HepG2 (cell line): ENCODE measurements around the gene MCC. TPM values are rescaled to one million over a fixed set of nuclear protein-coding genes. Genes with fewer than 3 reads are reported as not detected.
A peak's percentile ranks its signal among the peaks of the same experiment; 100 is the strongest.

Source experiments
- ATAC-seq: fragments of 200-7000 bp; cut with Tn5 transposase; 3 replicates; pipeline ENCODE4 v1.9.1; 2020; ENCODE audit warnings: mild to moderate bottlenecking, moderate library complexity
- Bru-seq: library from RNA; stranded (reverse); fragments of 400-500 nt; gene quantifications from one replicate; lab custom pipeline; 2021; lab: Mats Ljungman, UMichigan
- BruChase-seq, 2 experiments: library from RNA; stranded (reverse); fragments of 400-500 nt; gene quantifications; one replicate each; lab custom pipeline; 2021; lab: Mats Ljungman, UMichigan
- BruUV-seq: library from RNA; stranded (reverse); fragments of 400-500 nt; replicated peaks from 2 replicates; lab custom pipeline; 2021; lab: Mats Ljungman, UMichigan
- CTCF ChIA-PET: fragments of 300-600 bp; formaldehyde crosslinking; extraction: SDS; loops from one replicate; lab custom pipeline; 2021; ENCODE audit warnings: low total read pairs, inconsistent platforms, low intra/inter-chr PET ratio; lab: Yijun Ruan, JAX
- POLR2A ChIA-PET: fragments of 350-600 bp; sonication (Branson Sonifier 250); formaldehyde crosslinking; loops from one replicate; lab custom pipeline; 2020; ENCODE audit warnings: antibody characterized with exemption, inconsistent platforms; lab: Yijun Ruan, JAX
- DNase-seq: peaks from one replicate; pipeline ENCODE4 v3.0.0-alpha.2; 2015; ENCODE audit warnings: low spot score
- FAIRE-seq: peaks from 3 replicates; lab custom pipeline; 2011; peaks lifted over from hg19 to GRCh38; lab: Jason Lieb, UNC
- H2AFZ ChIP-seq: one replicate; pipeline ENCODE4 v1.6.1; 2011; ENCODE audit warnings: low read length, inconsistent platforms
- H3K27ac ChIP-seq: fragments of 300-600 bp; 3 replicates; pipeline ENCODE4 v1.8.0; 2011; ENCODE audit warnings: mixed run types, mild to moderate bottlenecking, mixed read lengths, low read length, inconsistent platforms; ENCODE audit not compliant: insufficient read depth; ENCODE audit errors: extremely low read length
- H3K27me3 ChIP-seq, 2 experiments: fragments of 200-600 bp in 1 of 2; 2 replicates in 1 of 2; 3 replicates in 1 of 2; pipeline versions ENCODE4 v1.6.0 to v1.8.0; 2011; ENCODE audit warnings: low read length in 2 of 2, mild to moderate bottlenecking in 2 of 2, moderate library complexity in 2 of 2, inconsistent platforms in 1 of 2; ENCODE audit not compliant: insufficient read depth in 2 of 2, control insufficient read depth in 1 of 2
- H3K36me3 ChIP-seq, 2 experiments: fragments of 200-600 bp in 1 of 2; replicated peaks in 1 of 2; 2 replicates in 1 of 2; 3 replicates in 1 of 2; pipeline versions ENCODE4 v1.5.1 to v1.8.0; 2011; ENCODE audit warnings: low read length in 2 of 2, inconsistent platforms in 1 of 2; ENCODE audit not compliant: insufficient read depth in 2 of 2, control insufficient read depth in 1 of 2
- H3K4me1 ChIP-seq: 2 replicates; pipeline ENCODE4 v1.5.1; 2012; ENCODE audit warnings: low read length, inconsistent platforms; ENCODE audit not compliant: insufficient read depth
- H3K4me2 ChIP-seq: 2 replicates; pipeline ENCODE4 v1.6.0; 2011; ENCODE audit warnings: low read depth, low read length, inconsistent platforms
- H3K4me3 ChIP-seq, 3 experiments: fragments of 200-600 bp in 1 of 3; sonication (generic), shearing (Covaris generic) in 1 of 3; replicated peaks in 1 of 3; 2 replicates each; pipeline ENCODE4 v1.5.1; 2011 to 2016; ENCODE audit warnings: low read length in 3 of 3, inconsistent platforms in 2 of 3, low read depth in 2 of 3, mild to moderate bottlenecking in 2 of 3, control low read depth in 1 of 3, mixed read lengths in 1 of 3; ENCODE audit not compliant: insufficient read depth in 1 of 3
- H3K79me2 ChIP-seq: one replicate; pipeline ENCODE4 v1.6.1; 2011; ENCODE audit warnings: low read length, inconsistent platforms; ENCODE audit not compliant: insufficient read depth
- H3K9ac ChIP-seq: 2 replicates; pipeline ENCODE4 v1.6.0; 2011; ENCODE audit warnings: mild to moderate bottlenecking, low read depth, low read length, inconsistent platforms; ENCODE audit not compliant: insufficient read depth
- H3K9me3 ChIP-seq: 2 replicates; pipeline ENCODE4 v1.5.1; 2012; ENCODE audit warnings: mild to moderate bottlenecking, low read length
- H4K20me1 ChIP-seq: 2 replicates; pipeline ENCODE4 v1.6.0; 2011; ENCODE audit warnings: inconsistent platforms, mild to moderate bottlenecking, low read length, moderate library complexity; ENCODE audit not compliant: insufficient read depth
- ARID5B ChIP-seq: IDR thresholded peaks from 2 replicates; pipeline ENCODE4 v1.4.0; 2020; ENCODE audit warnings: mild to moderate bottlenecking, missing genetic modification reagents
- CBX5 ChIP-seq: sonication (generic); formaldehyde crosslinking; IDR thresholded peaks from 2 replicates; pipeline ENCODE4 v1.4.0; 2020; ENCODE audit warnings: missing genetic modification reagents, borderline replicate concordance
- SOX13 ChIP-seq, 3 experiments: fragments of 450-650 bp in 1 of 3; sonication (generic) in 1 of 3; formaldehyde crosslinking in 1 of 3; IDR thresholded peaks in 2 of 3; conservative IDR thresholded peaks in 1 of 3; 2 replicates each; pipeline versions ENCODE4 v1.5.0 to v1.6.1; 2016 to 2020; ENCODE audit warnings: antibody characterized with exemption in 1 of 3, mild to moderate bottlenecking in 1 of 3, missing compliant biosample characterization in 1 of 3, missing genetic modification reagents in 1 of 3, moderate library complexity in 1 of 3
- THAP11 ChIP-seq: IDR thresholded peaks from 2 replicates; pipeline ENCODE4 v1.6.1; 2016; ENCODE audit warnings: missing biosample characterization, missing genetic modification reagents
- YY1 ChIP-seq: IDR thresholded peaks from 2 replicates; pipeline ENCODE4 v1.6.1; 2011; ENCODE audit warnings: low read length, low read depth, moderate library complexity, mild to moderate bottlenecking; ENCODE audit not compliant: insufficient read depth, insufficient replicate concordance
- ZNF766 ChIP-seq: sonication (generic); formaldehyde crosslinking; IDR thresholded peaks from 2 replicates; pipeline ENCODE4 v1.5.0; 2020; ENCODE audit warnings: missing genetic modification reagents, borderline replicate concordance
- WGBS: methylation state at CpG from one replicate; pipeline ENCODE4 v1.1.6; 2017; ENCODE audit warnings: low lambda C conversion rate; 5-methylcytosine and 5-hydroxymethylcytosine counted together
- in situ Hi-C: cut with HindIII; loops from 2 replicates; pipeline ENCODE4 v1.10.0; 2017; ENCODE audit warnings: low pct_unique_long_range_greater_than_20kb; ENCODE audit not compliant: extremely low pct_ligation_motif_present
- intact Hi-C: fragments of 100-400 bp; cut with micrococcal nuclease; formaldehyde crosslinking; loops from one replicate; pipeline ENCODE4 v1.10.0; 2022; ENCODE audit not compliant: unreplicated experiment
- long read RNA-seq, 2 experiments: library from RNA in 1 of 2; library from polyadenylated mRNA in 1 of 2; stranded (forward) in 1 of 2; unstranded in 1 of 2; transcript quantifications; one replicate each; pipeline ENCODE4 v2.0.0, GENCODE V29; 2019 to 2022
- polyA minus RNA-seq, 3 experiments: library from RNA; depleted of rRNA, polyadenylated mRNA; stranded (reverse); fragments of >200 nt; gene quantifications; 2 replicates each; pipeline ENCODE4 v1.2.3, GENCODE V29; 2011; ENCODE audit warnings: low replicate concordance in 1 of 3
- polyA plus RNA-seq, 8 experiments: library from polyadenylated mRNA; depleted of rRNA in 3 of 8; stranded (reverse) in 7 of 8; unstranded in 1 of 8; fragments of >200 nt; fragmentation: Illumina TruSeq in 4 of 8; extraction: Trizol in 4 of 8; gene quantifications; 2 replicates each; pipeline versions ENCODE4 v1.2.1 to v1.2.3, GENCODE V29; 2011 to 2016; ENCODE audit warnings: low read depth in 4 of 8, missing spikeins in 1 of 8, mixed read lengths in 1 of 8; ENCODE audit not compliant: insufficient read depth in 1 of 8
- total RNA-seq, 5 experiments: library from RNA; depleted of rRNA; stranded (reverse); fragments of >200 nt; fragmentation: Illumina TruSeq; extraction: Trizol; gene quantifications; 2 replicates each; pipeline ENCODE4 v1.2.3, GENCODE V29; 2016; ENCODE audit warnings: low read depth in 1 of 5
- TF ChIP-seq, protein P1 (sequence below): sonication (generic); formaldehyde crosslinking; IDR thresholded peaks from 2 replicates; pipeline ENCODE4 v1.4.0; 2020; ENCODE audit warnings: missing genetic modification reagents

MCC gene
- total RNA-seq (2016; rRNA removed; fragmentation: Illumina TruSeq; extraction: Trizol) (2.4 and 3.0 TPM in 2 replicates), polyA plus RNA-seq (2011; rRNA removed) (0.55 and 1.0 TPM in 2 replicates), polyA minus RNA-seq (2011; rRNA and poly(A)+ RNA removed; ENCODE audit: low replicate concordance) (1.4 and 2.2 TPM in 2 replicates), Bru-seq, nascent RNA (percentile 30 among the genes with signal in this experiment), BruChase-seq, experiment 1, labeled RNA remaining after a 6-hour chase (percentile 25 among the genes with signal in this experiment), BruChase-seq, experiment 2, labeled RNA remaining after a 2-hour chase (percentile 27 among the genes with signal in this experiment)
- total RNA-seq (2016; cell fraction: cytosol; rRNA removed; fragmentation: Illumina TruSeq; extraction: Trizol; ENCODE audit: low read depth) = 0.20 and 0.35 TPM in 2 replicates
- total RNA-seq (2016; cell fraction: insoluble cytoplasmic fraction; rRNA removed; fragmentation: Illumina TruSeq; extraction: Trizol) = 2.1 and 2.7 TPM in 2 replicates
- 0.68 and 0.83 TPM in 2 replicates for total RNA-seq (2016; cell fraction: membrane; rRNA removed; fragmentation: Illumina TruSeq; extraction: Trizol)
- total RNA-seq (2016; cell fraction: nucleus; rRNA removed; fragmentation: Illumina TruSeq; extraction: Trizol) = 1.9 and 2.5 TPM in 2 replicates
- polyA plus RNA-seq (2011; cell fraction: cytosol; rRNA removed) = 0.87 and 1.3 TPM in 2 replicates
- polyA plus RNA-seq (2011; cell fraction: nucleus; rRNA removed) = 1.3 and 1.7 TPM in 2 replicates
- polyA plus RNA-seq (2012) = 0.24 and 0.55 TPM in 2 replicates
- 0.10 and 0.11 TPM in 2 replicates for polyA plus RNA-seq (2016; cell fraction: cytosol; fragmentation: Illumina TruSeq; extraction: Trizol; ENCODE audit: low read depth)
- 0.88 and 1.2 TPM in 2 replicates for polyA plus RNA-seq (2016; cell fraction: insoluble cytoplasmic fraction; fragmentation: Illumina TruSeq; extraction: Trizol; ENCODE audit: low read depth)
- polyA plus RNA-seq (2016; cell fraction: membrane; fragmentation: Illumina TruSeq; extraction: Trizol; ENCODE audit: low read depth) = 0.15 and 0.33 TPM in 2 replicates
- 0.71 and 0.79 TPM in 2 replicates for polyA plus RNA-seq (2016; cell fraction: nucleus; fragmentation: Illumina TruSeq; extraction: Trizol; ENCODE audit: insufficient read depth, low read depth)
- 1.1 and 1.8 TPM in 2 replicates for polyA minus RNA-seq (2011; cell fraction: cytosol; rRNA and poly(A)+ RNA removed)
- polyA minus RNA-seq (2011; cell fraction: nucleus; rRNA and poly(A)+ RNA removed) = 3.9 and 4.4 TPM in 2 replicates
- long read RNA-seq, experiment 1, partial matches to known transcripts = 0 of 2 reads
- long read RNA-seq, experiment 1, other reads (novel, unspliced or antisense) = 2 of 2 reads
- long read RNA-seq, experiment 2, partial matches to known transcripts = 0 of 2 reads
- long read RNA-seq, experiment 2, other reads (novel, unspliced or antisense) = 2 of 2 reads

DNA sequence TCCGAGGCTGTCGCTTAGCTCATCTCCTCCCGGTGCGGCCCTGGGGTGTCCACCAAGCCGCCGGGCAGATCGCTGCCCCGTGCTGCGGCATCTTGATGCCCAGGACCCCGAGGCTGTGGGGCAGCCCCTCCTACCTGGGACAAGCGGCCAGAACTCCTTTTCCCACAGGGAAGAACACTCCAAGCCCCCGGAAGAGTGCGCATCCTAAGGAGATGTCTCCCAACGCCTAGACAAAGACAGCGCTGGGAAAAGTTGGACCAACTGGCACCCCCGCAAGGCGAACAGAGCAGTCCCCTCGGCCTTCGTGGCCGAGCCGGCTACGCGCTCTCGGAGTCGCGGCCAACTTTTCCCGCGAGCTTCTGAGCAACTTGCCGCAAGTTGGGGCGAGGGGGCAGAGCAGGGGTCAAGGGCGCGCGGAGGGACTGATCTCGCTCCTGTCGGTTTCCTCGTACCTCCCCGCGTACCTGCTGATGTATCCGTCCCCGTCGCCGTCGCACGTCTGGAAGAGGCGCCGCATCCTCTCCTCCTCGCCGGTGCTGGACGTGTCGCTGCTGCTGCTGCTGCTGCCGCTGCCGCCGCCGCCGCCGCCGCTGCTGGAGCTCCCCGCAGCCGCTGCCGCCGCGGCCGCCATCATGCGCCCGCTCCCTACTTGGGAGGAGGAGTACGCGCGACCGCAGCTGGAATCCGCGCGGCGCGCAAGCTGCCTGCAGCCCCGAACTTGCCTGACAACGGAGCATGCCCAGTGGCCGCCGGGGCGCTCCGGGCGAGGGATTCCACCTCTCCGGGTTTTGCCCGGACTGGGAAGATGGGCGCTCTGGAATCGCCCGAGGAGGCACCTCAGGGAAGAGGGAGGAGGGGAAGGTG, at the start of gene MCC:
Gene MCC (minus strand): TSS at position 673 of the 864 bp plus-strand sequence.
- 7% methylated on average over 19 of the region's 86 CpGs for WGBS
- Histone ChIP-seq H3K36me3 (no peaks in the 10 kb centered on the region), H3K79me2 (no peaks in the 10 kb centered on the region), H3K4me1 (peaks cover 17% of the 10 kb centered on the region), H3K27ac (no peak within 1 kb of the TSS), H2AFZ (peak within 1 kb of the TSS; percentile 71), H3K4me3 (peak within 1 kb of the TSS; percentile 51 to 76 (median 76)), H3K4me2 (peak within 1 kb of the TSS; percentile 80), H3K9me3 (peaks cover 18% of the 10 kb centered on the region), H4K20me1 (no peaks in the 10 kb centered on the region), H3K9ac (0 out of 2 replicates have a peak within 1 kb of the TSS, but pooled peaks have one; percentile 9), H3K27me3 (peaks cover 0 to 34% of the 10 kb centered on the region in 2 experiments; a peak in 4 of 5 replicates)
- ChIA-PET POLR2A (interaction anchor here (1.4 to 2.1 kb wide), 2 partner anchors 15 to 26 kb away, joined by 3 to 13 read pairs; partner anchors contain the start of gene YTHDC2), CTCF (no interaction called here)
- DNase-seq (peak; percentile 53), ATAC-seq (peak; percentile 95), FAIRE-seq (no peak)
- in situ Hi-C loops = no loop called here
- intact Hi-C loops = loop anchor here (1.0 kb wide), 1 partner anchor 25 kb away; the partner anchor contains the start of gene YTHDC2
- no TSS peak for BruUV-seq
- TF ChIP-seq ARID5B (CRISPR knock-in tag) (peak; percentile 49), SOX13 (IDR thresholded peaks at IDR 0.05) (no peak), SOX13 (CRISPR knock-in tag; conservative IDR thresholded peaks at IDR 0.05 in 1 of 2, IDR thresholded peaks at IDR 0.05 in 1 of 2) (0 out of 4 replicates have a peak, but pooled peaks of 1 of the 2 experiments have one; percentile 35), YY1 (peak; percentile 85), CBX5 (CRISPR knock-in tag) (peak; percentile 27; the same call in 1 of the 2 replicates), ZNF766 (no peak), THAP11 (no peak)
- TF ChIP-seq, protein P1, sequence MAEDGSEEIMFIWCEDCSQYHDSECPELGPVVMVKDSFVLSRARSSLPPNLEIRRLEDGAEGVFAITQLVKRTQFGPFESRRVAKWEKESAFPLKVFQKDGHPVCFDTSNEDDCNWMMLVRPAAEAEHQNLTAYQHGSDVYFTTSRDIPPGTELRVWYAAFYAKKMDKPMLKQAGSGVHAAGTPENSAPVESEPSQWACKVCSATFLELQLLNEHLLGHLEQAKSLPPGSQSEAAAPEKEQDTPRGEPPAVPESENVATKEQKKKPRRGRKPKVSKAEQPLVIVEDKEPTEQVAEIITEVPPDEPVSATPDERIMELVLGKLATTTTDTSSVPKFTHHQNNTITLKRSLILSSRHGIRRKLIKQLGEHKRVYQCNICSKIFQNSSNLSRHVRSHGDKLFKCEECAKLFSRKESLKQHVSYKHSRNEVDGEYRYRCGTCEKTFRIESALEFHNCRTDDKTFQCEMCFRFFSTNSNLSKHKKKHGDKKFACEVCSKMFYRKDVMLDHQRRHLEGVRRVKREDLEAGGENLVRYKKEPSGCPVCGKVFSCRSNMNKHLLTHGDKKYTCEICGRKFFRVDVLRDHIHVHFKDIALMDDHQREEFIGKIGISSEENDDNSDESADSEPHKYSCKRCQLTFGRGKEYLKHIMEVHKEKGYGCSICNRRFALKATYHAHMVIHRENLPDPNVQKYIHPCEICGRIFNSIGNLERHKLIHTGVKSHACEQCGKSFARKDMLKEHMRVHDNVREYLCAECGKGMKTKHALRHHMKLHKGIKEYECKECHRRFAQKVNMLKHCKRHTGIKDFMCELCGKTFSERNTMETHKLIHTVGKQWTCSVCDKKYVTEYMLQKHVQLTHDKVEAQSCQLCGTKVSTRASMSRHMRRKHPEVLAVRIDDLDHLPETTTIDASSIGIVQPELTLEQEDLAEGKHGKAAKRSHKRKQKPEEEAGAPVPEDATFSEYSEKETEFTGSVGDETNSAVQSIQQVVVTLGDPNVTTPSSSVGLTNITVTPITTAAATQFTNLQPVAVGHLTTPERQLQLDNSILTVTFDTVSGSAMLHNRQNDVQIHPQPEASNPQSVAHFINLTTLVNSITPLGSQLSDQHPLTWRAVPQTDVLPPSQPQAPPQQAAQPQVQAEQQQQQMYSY (CRISPR knock-in tag) = peak; percentile 99
